Left lung (tissue), 10 donors: ENCODE results near the gene WRNIP1. TPM values are rescaled to one million over a fixed set of nuclear protein-coding genes. Genes with fewer than 3 reads are reported as not detected.

ENCODE experiments used
- ATAC-seq: fragments of 200-7000 bp; cut with Tn5 transposase; one replicate; pipeline ENCODE4 v1.9.1; 2020; ENCODE audit warnings: moderate library complexity
- DNase-seq, 4 donors: peaks; one replicate each; pipeline ENCODE4 v3.0.0-alpha.2; 2013 to 2020
- H3K27ac ChIP-seq, 2 donors: fragments of 200-600 bp; sonication (generic) in 1 of 2; one replicate each; pipeline versions ENCODE4 v1.5.0 to v1.8.0; 2020 to 2021
- H3K27me3 ChIP-seq, 2 donors: fragments of 200-600 bp; sonication (generic) in 1 of 2; one replicate each; pipeline versions ENCODE4 v1.5.0 to v1.8.0; 2020 to 2021
- H3K36me3 ChIP-seq, 2 donors: fragments of 200-600 bp; sonication (generic) in 1 of 2; one replicate each; pipeline versions ENCODE4 v1.5.0 to v1.8.0; 2020 to 2021
- H3K4me1 ChIP-seq, 2 donors: fragments of 200-600 bp; one replicate each; pipeline ENCODE4 v1.8.0; 2021
- H3K4me3 ChIP-seq, 2 donors: fragments of 200-600 bp; sonication (generic) in 1 of 2; one replicate each; pipeline versions ENCODE4 v1.5.0 to v1.8.0; 2020 to 2021; ENCODE audit warnings: mild to moderate bottlenecking in 1 of 2
- H3K9me3 ChIP-seq, 2 donors: fragments of 200-600 bp; sonication (generic) in 1 of 2; one replicate each; pipeline versions ENCODE4 v1.5.0 to v1.8.0; 2020 to 2021
- CTCF ChIP-seq, 2 donors: fragments of 200-600 bp; sonication (generic) in 1 of 2; IDR thresholded peaks; one replicate each; pipeline versions ENCODE4 v1.5.0 to v1.8.0; 2021; ENCODE audit warnings: antibody characterized with exemption in 2 of 2
- intact Hi-C, 2 donors: fragments of 100-400 bp; cut with DNase I; formaldehyde crosslinking; loops; one replicate each; pipeline versions ENCODE4 v1.11.2 to v1.14.2; 2022
- polyA plus RNA-seq, 6 donors: library from polyadenylated mRNA; unstranded; fragments of 120-200 nt; gene quantifications; one replicate each; pipeline ENCODE4 v1.2.1, GENCODE V29; 2013; ENCODE audit not compliant: insufficient read length in 6 of 6
- total RNA-seq, 2 donors: library from RNA; stranded (reverse); fragmentation: NEBNext Ultra II Directional; extraction: Animal tissue kit (Norgen Biotek cat#: 25700); gene quantifications; one replicate each; pipeline ENCODE4 v1.2.1, GENCODE V29; 2021
- donor health status: DM: no; HTN: yes; CAD: no.
- donor health status: DM: no; HTN: no; CAD: no.

The WRNIP1 gene
- total and polyA plus RNA-seq, 8 donors, result 34.9 to 51.6 (median 49.0) TPM

GRCh38 chr6:2729921-2730320 lies 35.3 kb upstream of the WRNIP1 start:
- intact Hi-C loops, result no loop called here
- ATAC-seq (no peak), DNase-seq (no peak)

GRCh38 chr6:2730353-2731107 lies 34.7 kb upstream of the WRNIP1 start:
- Histone ChIP-seq H3K36me3 (no peaks in the 10 kb centered on the region), H3K9me3 (no peaks in the 10 kb centered on the region), H3K4me1 (peaks cover 0 to 14% of the 10 kb centered on the region in 2 donors), H3K4me3 (no peak overlapping the region), H3K27me3 (no peaks in the 10 kb centered on the region), H3K27ac (no peak overlapping the region)
- TF ChIP-seq CTCF (IDR thresholded peaks at IDR 0.05), result no peak
- DNase-seq (no peak), ATAC-seq (no peak)
- intact Hi-C loops, result no loop called here

More at GRCh38 chr6:2729921-2730320, 35.3 kb upstream of the WRNIP1 start:
- Histone ChIP-seq H3K9me3 (no peaks in the 10 kb centered on the region), H3K36me3 (no peaks in the 10 kb centered on the region), H3K27me3 (no peaks in the 10 kb centered on the region), H3K4me1 (peaks cover 0 to 14% of the 10 kb centered on the region in 2 donors), H3K27ac (no peak overlapping the region), H3K4me3 (no peak overlapping the region)
- TF ChIP-seq CTCF (IDR thresholded peaks at IDR 0.05), result no peak

GRCh38 chr6:2731281-2731909 lies 33.8 kb upstream of the WRNIP1 start:
- no peaks in the 10 kb centered on the region for H3K27me3 ChIP-seq
- intact Hi-C loops, result no loop called here
- H3K27ac ChIP-seq, result no peak overlapping the region
- peaks cover 0 to 14% of the 10 kb centered on the region in 2 donors for H3K4me1 ChIP-seq
- H3K36me3 ChIP-seq, result no peaks in the 10 kb centered on the region
- no peaks in the 10 kb centered on the region for H3K9me3 ChIP-seq
- no peak overlapping the region for H3K4me3 ChIP-seq
- no peak for ATAC-seq
- no peak for TF ChIP-seq CTCF (IDR thresholded peaks at IDR 0.05)
- no peak for DNase-seq

GRCh38 chr6:2732503-2733089 lies 32.6 kb upstream of the WRNIP1 start:
- H3K36me3 ChIP-seq, result no peaks in the 10 kb centered on the region
- peaks cover 0 to 14% of the 10 kb centered on the region in 2 donors for H3K4me1 ChIP-seq
- no peak overlapping the region for H3K4me3 ChIP-seq
- intact Hi-C loops, result no loop called here
- ATAC-seq, result peak; percentile 28
- no peaks in the 10 kb centered on the region for H3K9me3 ChIP-seq
- H3K27ac ChIP-seq, result peak overlapping the region in 1 of 2 donors; percentile 14
- no peaks in the 10 kb centered on the region for H3K27me3 ChIP-seq
- no peak for TF ChIP-seq CTCF (IDR thresholded peaks at IDR 0.05)
- DNase-seq, result no peak

- intact Hi-C loops, result no loop called here
- no peaks in the 10 kb centered on the region for H3K27me3 ChIP-seq
- no peaks in the 10 kb centered on the region for H3K9me3 ChIP-seq
- no peak for TF ChIP-seq CTCF (IDR thresholded peaks at IDR 0.05)
- H3K36me3 ChIP-seq, result no peaks in the 10 kb centered on the region
- peaks cover 0 to 14% of the 10 kb centered on the region in 2 donors for H3K4me1 ChIP-seq
- DNase-seq, result peak in 3 of 4 donors; percentile 19 to 91 (median 79)
- no peak overlapping the region for H3K4me3 ChIP-seq
- peak; percentile 87 for ATAC-seq
- peak overlapping the region in 1 of 2 donors; percentile 56 for H3K27ac ChIP-seq
These were observed 31.9 kb upstream of the WRNIP1 start for GRCh38 chr6:2733324-2733723.
